ENCODE results near the gene MRPL42.

MRPL42 gene

DNA sequence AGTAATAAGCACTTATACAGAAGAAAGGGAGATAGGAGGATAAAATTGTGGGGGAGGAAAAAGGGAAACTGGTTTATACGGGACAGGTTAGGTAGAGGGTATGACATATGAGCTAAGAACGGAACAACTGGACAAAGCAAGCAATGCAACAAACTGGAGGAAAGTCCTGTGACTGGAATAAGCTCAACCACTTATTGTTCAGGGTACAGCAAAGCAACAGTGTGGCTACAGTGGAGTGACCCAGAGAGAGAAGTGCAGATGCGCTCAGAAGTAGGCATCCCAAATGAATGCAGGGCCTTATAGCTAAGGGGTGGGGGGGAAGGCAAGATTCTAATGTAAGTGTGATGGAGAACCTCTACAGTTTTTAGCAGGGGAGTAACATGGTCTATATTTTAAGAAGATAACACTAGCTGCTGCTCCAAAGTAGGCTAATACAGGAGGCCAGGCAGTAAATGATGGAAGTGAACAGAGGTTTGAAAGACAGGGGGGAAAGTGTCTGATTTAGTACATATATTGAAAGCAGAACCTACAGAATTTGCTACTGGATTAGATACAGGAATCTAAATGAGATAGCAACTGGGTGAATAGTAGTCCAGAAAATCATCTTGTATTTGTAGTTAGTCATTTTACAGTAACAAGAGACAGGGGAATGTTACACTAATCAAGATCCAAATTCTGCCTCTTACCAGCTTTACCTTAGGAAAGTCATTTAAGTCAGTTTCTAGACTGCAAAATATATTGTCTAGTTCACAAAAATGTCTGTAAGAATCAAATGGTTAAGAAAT lies 28.9 kb upstream of the MRPL42 start:
- no peak overlapping the region for H3K4me3 ChIP-seq (ENCODE audit: low read depth, low read length)
- TF ChIP-seq, protein P1, sequence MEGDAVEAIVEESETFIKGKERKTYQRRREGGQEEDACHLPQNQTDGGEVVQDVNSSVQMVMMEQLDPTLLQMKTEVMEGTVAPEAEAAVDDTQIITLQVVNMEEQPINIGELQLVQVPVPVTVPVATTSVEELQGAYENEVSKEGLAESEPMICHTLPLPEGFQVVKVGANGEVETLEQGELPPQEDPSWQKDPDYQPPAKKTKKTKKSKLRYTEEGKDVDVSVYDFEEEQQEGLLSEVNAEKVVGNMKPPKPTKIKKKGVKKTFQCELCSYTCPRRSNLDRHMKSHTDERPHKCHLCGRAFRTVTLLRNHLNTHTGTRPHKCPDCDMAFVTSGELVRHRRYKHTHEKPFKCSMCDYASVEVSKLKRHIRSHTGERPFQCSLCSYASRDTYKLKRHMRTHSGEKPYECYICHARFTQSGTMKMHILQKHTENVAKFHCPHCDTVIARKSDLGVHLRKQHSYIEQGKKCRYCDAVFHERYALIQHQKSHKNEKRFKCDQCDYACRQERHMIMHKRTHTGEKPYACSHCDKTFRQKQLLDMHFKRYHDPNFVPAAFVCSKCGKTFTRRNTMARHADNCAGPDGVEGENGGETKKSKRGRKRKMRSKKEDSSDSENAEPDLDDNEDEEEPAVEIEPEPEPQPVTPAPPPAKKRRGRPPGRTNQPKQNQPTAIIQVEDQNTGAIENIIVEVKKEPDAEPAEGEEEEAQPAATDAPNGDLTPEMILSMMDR (IDR thresholded peaks at IDR 0.05; ENCODE audit: low read depth, low read length, missing control alignments), result no peak
- DNase-seq (ENCODE audit: low read depth), result no peak
- in situ Hi-C loops (cut with HindIII; ENCODE audit: low sequenced_read_pairs), result no loop called here

GRCh38 chr12:93440043-93440835 lies 27.1 kb upstream of the MRPL42 start:
- in situ Hi-C loops (cut with HindIII; ENCODE audit: low sequenced_read_pairs), result no loop called here
- H3K4me3 ChIP-seq (ENCODE audit: low read depth, low read length), result peak overlapping the region; percentile 89
- no peak for DNase-seq (ENCODE audit: low read depth)
- TF ChIP-seq, protein P1 (IDR thresholded peaks at IDR 0.05; ENCODE audit: low read depth, low read length, missing control alignments), result no peak

DNA sequence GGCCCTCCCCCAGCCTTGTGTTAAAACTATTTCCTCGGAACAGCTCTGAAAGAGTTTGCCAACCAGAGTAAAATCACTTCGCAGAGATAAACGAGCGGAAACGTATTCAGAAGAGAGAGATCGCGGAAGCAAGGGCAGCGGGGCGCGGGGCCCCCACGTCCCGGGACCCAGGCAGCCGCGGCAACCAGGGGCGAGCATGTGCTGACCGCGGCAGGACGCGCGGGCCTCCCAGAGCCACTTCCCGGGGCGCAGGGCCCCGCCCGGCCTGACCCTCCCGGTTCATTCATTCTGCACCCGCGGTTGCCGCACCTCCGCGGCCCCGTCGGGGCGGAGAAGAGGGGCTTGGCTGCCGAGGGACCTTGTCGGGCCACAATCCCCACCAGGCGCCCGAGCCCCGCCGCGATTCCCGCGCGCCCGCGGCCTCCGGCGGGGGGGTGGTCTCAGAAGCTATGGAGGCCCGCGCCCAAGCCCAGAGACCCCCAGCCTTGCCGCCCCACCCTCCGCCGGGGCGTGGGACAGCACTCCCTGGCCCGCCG lies 26.2 kb upstream of the MRPL42 start:
- TF ChIP-seq, protein P1 (IDR thresholded peaks at IDR 0.05; ENCODE audit: low read depth, low read length, missing control alignments), result no peak
- H3K4me3 ChIP-seq (ENCODE audit: low read depth, low read length), result peak overlapping the region; percentile 89
- DNase-seq (ENCODE audit: low read depth), result no peak
- in situ Hi-C loops (cut with HindIII; ENCODE audit: low sequenced_read_pairs), result no loop called here

DNA sequence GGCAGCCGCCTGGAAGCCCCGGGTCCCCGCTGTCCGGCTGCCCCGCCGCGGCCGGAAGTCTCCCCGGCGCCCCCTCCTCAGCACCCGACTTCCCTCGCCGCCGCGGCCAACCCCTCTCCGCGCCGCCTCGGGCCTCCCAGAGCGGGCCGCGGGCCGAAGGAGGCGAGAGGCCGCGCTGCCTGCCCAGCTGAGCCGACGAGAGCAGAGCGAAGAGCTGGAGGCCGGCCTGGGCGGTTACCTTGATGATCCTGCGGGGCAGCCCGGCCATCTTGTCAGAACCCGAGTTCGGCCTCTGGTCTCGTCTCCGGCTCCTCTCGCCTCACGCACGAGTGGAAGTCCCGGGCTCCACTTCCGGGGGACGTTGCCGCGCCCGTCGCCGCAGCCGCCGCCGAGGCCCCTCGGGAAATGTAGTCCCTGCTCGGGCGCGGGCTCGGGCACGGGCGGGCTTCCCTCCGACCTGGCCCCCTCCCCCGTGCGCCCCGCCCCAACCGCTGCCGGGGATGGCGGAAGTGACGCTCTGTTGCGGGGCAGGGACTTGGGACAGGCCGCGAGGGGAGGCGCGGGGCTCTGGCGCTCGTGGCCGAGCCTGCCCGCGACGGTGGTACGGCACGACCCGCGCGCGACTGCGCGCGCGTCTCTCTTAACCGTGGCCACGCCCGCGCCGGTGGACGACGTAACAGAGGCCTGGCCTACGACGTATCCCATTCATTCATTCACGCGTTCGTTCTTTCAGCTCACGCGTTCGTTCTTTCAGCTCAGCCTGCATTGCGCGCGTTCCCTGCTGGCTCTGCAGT lies 25.5 kb upstream of the MRPL42 start, which contains the start of gene UBE2N:
TSS of gene UBE2N (minus strand) at position 331 of the 794 bp plus-strand sequence. CDS start at position 268, 63 bp downstream.
- in situ Hi-C loops (cut with HindIII; ENCODE audit: low sequenced_read_pairs), result no loop called here
- TF ChIP-seq, protein P1 (IDR thresholded peaks at IDR 0.05; ENCODE audit: low read depth, low read length, missing control alignments), result no peak
- DNase-seq (ENCODE audit: low read depth), result peak; percentile 83
- H3K4me3 ChIP-seq (ENCODE audit: low read depth, low read length), result peak within 1 kb of the TSS; percentile 89

- TF ChIP-seq, protein P1 (IDR thresholded peaks at IDR 0.05; ENCODE audit: low read depth, low read length, missing control alignments), result no peak
- in situ Hi-C loops (cut with HindIII; ENCODE audit: low sequenced_read_pairs), result no loop called here
- peak overlapping the region; percentile 89 for H3K4me3 ChIP-seq (ENCODE audit: low read depth, low read length)
- DNase-seq (ENCODE audit: low read depth), result no peak
These were observed 24.6 kb upstream of the MRPL42 start for GRCh38 chr12:93442411-93443340.

Data from astrocyte of the cerebellum (primary cell).